Left renal pelvis (tissue), 4 donors: Measurements from ENCODE around the gene MAD1L1. TPM values are rescaled to one million over a fixed set of nuclear protein-coding genes. Genes with fewer than 3 reads are reported as not detected.

Experiments used
- polyA plus RNA-seq, 4 donors: library from polyadenylated mRNA; unstranded; fragments of 120-200 nt; gene quantifications; one replicate each; pipeline ENCODE4 v1.2.1, GENCODE V29; 2013; ENCODE audit not compliant: insufficient read length in 4 of 4

The MAD1L1 gene
- polyA plus RNA-seq, 4 donors = 18.9 to 24.5 (median 21.3) TPM

Other genes starting within 250 kb of the MAD1L1 start
- 10 to 100 TPM; 26.2 to 39.6 (median 36.0) TPM for gene MRM2, start 9.3 kb upstream of the MAD1L1 start, polyA plus RNA-seq
- gene NUDT1, start 9.3 kb upstream of the MAD1L1 start, polyA plus RNA-seq = 10 to 100 TPM; 19.3 to 25.8 (median 19.8) TPM
- 10 to 100 TPM; 26.6 to 43.2 (median 35.4) TPM for gene SNX8, start 81.5 kb upstream of the MAD1L1 start, polyA plus RNA-seq
- gene EIF3B, start 121.9 kb upstream of the MAD1L1 start, polyA plus RNA-seq = 100 to 1,000 TPM; 108 to 191 (median 142) TPM
- gene CHST12, start 170.7 kb upstream of the MAD1L1 start, polyA plus RNA-seq = 10 to 100 TPM in 2 of 4 donors, 1 to 10 TPM in 2; 8.3 to 13.9 (median 11.4) TPM
- not detected for gene GRIFIN, start 243.5 kb upstream of the MAD1L1 start, polyA plus RNA-seq